ENCODE measurements around the gene MINDY4.

The MINDY4 gene

DNA sequence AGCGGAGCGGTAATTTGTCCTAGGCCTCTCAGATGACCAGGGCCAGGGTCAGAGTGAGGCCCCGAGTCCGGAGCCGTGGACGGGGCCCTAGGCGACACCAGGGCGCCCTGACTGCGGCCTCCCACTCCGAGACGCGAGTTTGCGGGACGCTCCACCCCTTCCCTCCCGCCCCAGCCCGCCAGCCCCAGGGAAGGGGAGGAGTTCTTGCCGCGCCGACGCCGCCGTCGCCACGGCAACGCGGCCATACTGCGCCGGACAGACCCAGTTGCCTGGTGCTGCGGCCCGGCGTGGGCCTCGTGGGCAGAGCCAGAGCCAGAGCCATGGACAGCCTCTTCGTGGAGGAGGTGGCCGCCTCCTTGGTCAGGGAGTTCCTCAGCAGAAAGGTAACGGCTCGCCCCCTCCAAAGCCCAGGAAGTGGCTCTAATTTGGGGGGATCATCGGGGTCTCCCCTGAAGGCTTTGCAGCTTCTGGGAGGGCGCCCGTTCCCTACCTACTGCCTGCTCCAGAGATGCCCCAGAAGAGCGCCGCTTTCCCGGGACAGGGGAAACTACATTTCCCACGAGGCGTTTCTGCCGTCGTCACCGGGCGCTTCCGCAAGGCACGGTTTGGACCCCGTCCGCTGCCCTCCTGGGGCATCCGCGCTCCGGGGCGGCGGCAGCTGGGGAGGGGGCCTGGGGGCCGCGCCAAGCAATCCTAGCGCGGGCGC, at the start of gene MINDY4:
Gene MINDY4 (plus strand): TSS at position 244 of the 706 bp plus-strand sequence. CDS start 77 bp downstream, at position 321.
- DNase-seq (ENCODE audit: low read depth): peak; percentile 48

- no peak for DNase-seq (ENCODE audit: low read depth)
Measured at GRCh38 chr7:30722187-30722586, 49.0 kb upstream of the MINDY4 start.

- DNase-seq (ENCODE audit: low read depth): no peak
Measured at GRCh38 chr7:30722671-30723070, 48.5 kb upstream of the MINDY4 start.

DNA sequence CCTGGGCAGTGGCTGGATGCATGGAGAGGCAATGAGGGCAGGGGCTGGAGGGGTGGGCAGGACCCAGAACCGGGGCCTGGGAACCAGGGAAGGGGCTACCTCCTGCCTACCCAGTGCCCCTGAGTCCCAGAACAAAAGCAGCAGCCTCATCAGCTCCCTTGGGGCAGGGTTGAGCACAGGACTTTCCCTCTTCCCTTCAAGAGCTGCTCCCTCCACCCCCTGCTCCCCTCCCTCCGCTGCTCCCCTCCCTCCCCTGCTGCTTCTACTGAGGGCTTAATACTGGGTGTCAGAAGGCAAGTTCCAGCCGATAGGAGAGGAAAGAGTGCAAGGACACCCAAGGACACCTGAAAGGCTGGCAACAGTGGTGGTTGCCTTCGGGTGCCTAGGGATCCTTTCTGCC, 47.4 kb upstream of the MINDY4 start:
- no peak for DNase-seq (ENCODE audit: low read depth)

GRCh38 chr7:30726296-30727006, 44.8 kb upstream of the MINDY4 start:
- no peak for DNase-seq (ENCODE audit: low read depth)

GRCh38 chr7:30727061-30727945, 43.9 kb upstream of the MINDY4 start:
- DNase-seq (ENCODE audit: low read depth): peak; percentile 32

DNA sequence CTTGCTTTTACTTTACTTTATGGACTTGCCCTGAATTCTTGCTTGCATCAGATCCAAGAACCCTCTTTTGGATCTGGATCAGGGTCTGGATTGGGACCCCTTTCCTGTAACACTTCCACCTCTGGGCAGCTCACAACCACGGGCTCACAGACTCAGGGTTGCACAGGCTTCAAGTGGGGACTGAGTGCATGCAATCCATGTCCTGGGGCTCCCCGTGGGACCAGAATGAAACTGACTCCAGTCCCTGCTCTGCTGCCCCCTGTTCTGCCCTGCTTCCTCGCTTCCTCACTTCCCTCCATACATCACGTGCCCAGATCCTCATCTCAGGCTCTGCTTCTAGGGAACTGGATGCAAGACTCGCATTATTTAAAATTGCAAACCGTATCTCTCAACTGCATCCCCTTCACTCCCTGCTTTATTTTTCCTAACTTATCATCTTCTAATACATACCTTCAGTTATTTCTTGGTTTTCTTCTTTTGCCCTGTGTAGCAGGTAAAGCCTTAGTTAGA, 42.6 kb upstream of the MINDY4 start:
- DNase-seq (ENCODE audit: low read depth): no peak

- no peak for DNase-seq (ENCODE audit: low read depth)
Measured at GRCh38 chr7:30729642-30730041, 41.6 kb upstream of the MINDY4 start.

DNA sequence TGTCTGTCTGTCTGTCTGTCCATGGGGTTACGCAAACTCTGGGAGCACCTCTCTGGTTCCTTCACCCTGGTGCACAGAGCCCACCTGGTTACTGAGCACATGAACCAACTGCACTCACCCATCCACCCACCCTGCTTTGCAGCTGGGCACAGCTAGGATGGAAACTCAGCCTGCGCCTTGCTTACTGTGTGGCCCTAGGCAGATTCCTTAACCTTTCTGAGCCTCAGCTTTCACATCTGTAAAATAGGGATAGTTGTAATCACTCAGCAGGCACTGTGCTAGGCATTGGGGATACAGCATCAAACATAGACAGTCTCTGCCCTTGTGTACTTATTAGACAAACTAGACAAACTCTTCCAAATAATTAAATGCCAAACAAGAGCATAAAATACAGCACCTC, 41.1 kb upstream of the MINDY4 start:
- DNase-seq (ENCODE audit: low read depth): no peak

DNA sequence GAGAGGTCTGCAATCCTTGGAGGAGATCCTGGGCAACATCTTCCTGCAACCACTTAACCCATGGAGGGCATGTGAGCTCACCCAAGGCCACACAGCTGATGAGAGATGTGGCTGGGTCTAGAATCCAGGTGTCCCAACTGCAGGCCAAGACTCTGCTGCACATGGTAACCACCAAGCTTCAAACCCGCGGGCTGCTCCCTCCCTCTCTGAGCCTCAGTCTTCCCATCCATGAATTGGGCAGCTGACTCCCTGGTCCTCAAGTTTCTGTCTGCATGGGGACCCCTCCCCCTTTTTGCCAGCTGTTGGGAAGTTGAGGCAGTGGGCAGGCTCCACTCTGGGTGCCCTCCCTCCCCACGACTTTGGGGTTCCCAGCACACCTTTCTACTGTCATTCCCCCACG, 40.2 kb upstream of the MINDY4 start:
- no peak for DNase-seq (ENCODE audit: low read depth)

DNA sequence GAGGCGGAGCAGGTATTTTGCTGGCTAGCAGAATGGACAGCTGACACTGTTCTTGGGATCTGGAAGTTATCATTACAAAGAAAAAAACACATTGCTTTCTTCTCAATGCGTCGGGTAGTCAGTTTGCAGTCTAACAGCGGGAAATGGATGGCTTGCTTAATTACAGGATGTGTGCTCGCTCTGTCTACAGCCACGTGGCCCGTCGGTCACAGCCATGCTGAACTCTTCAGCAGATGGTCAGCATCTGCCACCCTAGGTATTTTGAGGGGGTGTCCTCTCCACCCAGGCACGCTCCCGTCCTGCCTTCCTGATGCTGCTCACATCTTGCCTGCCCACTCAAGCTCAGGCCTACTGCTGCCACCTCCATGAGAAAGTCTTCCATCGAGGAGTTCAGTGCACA, 39.6 kb upstream of the MINDY4 start:
- DNase-seq (ENCODE audit: low read depth): no peak

GRCh38 chr7:30732606-30733005, 38.6 kb upstream of the MINDY4 start:
- no peak for DNase-seq (ENCODE audit: low read depth)

GRCh38 chr7:30733216-30733615, 38.0 kb upstream of the MINDY4 start:
- no peak for DNase-seq (ENCODE audit: low read depth)

DNA sequence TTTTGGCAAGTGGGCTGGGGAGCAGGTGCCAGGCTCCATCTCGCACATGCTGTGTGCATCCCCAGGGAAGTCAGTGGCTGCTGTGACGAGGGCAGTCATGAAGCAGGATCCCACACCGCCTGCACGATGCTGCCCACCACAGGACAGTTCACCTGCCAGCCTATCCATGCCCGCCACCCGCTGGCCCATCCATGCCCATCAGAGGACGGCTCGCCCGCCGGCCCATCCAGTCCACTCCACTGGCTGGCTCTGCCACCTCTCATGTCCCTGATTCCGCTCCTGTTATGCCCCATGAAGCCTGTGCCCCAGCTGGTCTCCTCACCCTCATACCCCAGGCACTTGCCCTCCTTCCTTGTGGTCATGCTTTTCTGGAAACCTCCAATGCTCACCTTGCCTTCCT, 37.5 kb upstream of the MINDY4 start:
- DNase-seq (ENCODE audit: low read depth): no peak

DNA sequence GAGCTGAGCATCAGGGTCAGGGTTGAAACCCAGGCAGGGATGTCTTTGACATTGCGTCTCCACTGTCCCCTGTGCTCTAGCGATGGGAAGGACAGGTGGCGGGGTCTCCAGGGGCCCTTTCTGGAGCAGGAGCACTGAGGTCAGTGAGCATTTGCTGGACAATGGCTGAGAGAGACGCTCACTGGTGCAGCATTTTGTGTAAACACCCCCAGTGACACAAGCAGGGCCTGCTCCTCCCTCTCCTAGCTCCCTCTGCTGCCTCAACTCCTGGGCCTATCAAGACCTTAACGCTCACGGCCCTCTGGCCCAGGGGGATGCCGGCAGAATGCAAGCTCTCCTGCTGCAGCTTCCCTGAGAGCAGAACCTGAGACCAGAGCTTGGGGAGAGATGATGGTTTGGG, 36.7 kb upstream of the MINDY4 start:
- no peak for DNase-seq (ENCODE audit: low read depth)

GRCh38 chr7:30735631-30736030, 35.6 kb upstream of the MINDY4 start:
- no peak for DNase-seq (ENCODE audit: low read depth)

DNA sequence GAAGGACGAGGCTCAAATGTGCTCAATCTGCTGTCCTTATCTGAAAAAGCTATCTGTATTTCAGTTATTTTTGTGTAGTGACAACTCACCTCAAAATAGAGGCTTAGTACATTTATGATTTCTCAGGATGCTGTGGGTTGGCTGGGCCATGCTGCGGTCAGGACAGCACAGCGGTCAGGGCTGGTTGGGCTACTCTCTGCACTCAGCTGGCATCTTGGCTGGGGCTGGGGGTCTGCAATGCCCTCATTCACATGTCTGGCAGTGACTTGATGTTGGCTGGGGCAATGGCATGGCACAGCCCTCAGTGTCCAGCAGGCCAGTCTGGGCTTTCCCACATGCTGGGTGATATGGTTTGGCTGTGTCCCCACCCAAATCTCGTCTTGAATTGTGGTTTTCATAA, 34.9 kb upstream of the MINDY4 start:
- no peak for DNase-seq (ENCODE audit: low read depth)

DNA sequence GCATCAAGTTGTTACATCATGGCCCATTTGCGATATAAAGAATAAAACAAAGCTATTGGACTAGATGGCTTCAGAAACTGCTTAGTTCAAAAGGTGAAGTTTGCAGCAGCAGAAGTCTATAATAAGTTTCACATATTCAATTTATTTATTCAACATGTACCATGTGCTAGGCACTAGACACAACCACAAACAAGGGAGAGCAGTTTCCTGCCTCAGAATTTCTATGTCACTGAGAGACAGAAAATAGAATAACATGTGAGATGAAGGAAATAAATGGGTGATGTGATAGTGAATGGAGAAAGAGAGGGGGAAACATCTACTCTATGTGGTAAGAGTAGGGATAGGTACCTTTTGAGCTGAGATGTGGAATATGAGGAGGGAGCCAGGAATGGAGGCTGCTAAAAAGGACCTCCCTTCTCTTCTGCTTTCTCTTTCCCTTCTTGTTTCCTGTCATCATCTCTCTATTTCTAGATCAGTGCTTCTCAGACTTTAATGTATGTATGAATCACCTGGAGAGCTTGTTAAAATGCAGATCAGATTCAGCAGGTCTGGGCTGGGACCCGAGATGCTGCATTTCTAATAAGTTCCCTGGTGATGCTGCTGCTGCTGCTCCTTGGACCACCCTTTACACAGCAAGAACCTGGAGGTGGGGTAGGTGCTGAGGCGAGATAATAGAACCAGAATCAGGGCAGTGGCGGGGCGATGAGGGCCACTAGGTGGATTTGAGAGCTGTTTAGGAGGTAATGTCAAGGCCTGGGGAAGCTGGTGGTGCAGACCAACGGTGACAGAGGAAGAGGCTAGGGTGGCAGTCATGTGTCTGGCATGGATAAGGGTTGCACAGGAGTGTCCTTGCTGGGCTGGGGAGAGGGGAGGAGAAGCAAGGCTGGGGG, 32.9 kb upstream of the MINDY4 start:
- no peak for DNase-seq (ENCODE audit: low read depth)

DNA sequence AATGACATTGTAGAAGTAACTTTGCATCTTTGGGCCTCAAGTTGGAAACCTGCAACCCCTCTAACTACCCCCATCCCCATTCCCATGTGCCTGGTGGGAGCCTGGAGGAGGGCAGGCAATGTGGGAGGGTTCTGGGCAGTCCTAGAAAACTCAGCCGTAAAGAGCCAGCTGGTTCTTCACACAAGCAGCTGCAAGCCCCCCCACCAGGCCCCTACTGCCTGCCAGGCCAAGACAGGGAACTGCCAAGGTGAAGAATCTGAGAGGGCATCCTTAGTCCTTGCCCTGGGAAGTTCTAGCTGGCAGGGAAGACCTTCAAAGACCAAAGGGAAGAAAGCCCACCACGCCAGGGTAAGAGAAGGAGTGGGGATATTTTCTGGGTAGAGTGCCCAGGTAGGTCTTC, 31.5 kb upstream of the MINDY4 start:
- no peak for DNase-seq (ENCODE audit: low read depth)

DNA sequence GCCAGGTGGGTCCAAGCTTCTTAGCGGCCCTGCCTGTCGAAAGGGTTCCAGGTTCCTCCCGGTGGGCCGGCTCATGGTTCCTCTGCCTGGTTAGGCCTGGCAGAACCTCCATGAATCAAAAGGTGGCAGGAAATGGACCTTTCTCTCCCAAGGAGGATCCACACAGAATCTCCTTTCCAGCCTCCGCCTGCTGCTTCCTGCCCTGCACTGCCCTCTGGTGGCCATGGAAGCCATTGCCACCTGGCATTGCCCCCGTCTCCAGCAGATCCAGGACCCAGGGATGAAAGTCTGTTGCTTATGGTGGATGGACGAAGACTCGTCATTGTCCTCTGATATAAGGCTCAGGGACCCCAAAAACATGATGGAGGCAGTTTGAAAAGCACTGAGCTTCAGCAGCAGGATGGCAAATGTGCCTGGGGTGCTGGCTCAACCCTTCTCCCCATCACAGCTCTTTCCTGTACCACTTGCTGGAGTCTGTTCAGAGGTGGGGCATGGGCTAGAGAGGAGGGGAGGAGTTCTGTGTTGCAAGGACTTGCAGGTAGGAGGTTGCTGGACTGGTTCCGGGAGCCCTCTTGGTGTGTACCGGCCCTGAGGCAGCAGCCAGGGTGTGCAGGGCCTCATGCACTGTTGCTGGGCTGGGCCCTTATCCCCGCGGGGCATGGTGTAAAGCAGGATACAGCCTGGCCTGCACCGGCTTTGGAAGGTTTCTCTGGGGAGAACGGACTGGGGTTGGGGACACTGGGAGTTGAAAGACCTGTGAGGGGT, 30.6 kb upstream of the MINDY4 start:
- peak; percentile 62 for DNase-seq (ENCODE audit: low read depth)

DNA sequence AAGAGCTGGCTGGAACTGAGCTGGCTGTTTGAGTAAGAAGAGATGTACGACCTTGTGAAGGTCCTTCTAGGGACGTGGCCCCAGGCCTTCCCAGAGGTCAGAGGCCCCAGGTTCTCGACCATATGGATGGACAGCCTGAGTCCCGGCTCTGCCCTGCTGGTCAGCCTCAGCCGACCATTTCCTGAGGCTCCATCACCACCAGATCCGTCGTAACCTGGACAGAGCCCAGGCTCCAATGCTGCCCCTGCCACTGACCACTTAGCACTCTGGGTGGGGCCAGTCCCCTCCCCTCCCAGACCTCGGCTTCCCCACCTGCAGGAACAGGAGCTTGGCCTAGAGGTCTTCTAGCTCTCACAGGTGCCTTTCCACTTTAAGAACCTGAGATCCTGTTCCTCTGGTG, 29.9 kb upstream of the MINDY4 start:
- no peak for DNase-seq (ENCODE audit: low read depth)

Measured in activated T-helper 1 cell treated with Interleukin-2 at 50 U/mL for 16 hours (primary cell).